SH-SY5Y (cell line): ENCODE results near the gene RAP1GAP2.

Experiments used
- GATA2 ChIP-seq: IDR thresholded peaks from 2 replicates; pipeline ENCODE4 v1.6.1; 2011; ENCODE audit warnings: mild to moderate bottlenecking, low read depth, low read length
- GATA3 ChIP-seq: IDR thresholded peaks from 2 replicates; pipeline ENCODE4 v1.6.1; 2011; ENCODE audit warnings: low read depth, mild to moderate bottlenecking, low read length, moderate library complexity

RAP1GAP2 gene

GRCh38 chr17:2943981-2944380 is 147.7 kb downstream of the RAP1GAP2 start:
- TF ChIP-seq GATA2, result no peak
- no peak for TF ChIP-seq GATA3

GRCh38 chr17:2945299-2945698 is 149.1 kb downstream of the RAP1GAP2 start:
- TF ChIP-seq GATA2 (no peak), GATA3 (no peak)

- no peak for TF ChIP-seq GATA3
- no peak for TF ChIP-seq GATA2
Observed at GRCh38 chr17:2946144-2946543, 149.9 kb downstream of the RAP1GAP2 start.

GRCh38 chr17:2947588-2947950 is 151.3 kb downstream of the RAP1GAP2 start:
- TF ChIP-seq GATA3 (no peak), GATA2 (no peak)

GRCh38 chr17:2947996-2948550 is 151.8 kb downstream of the RAP1GAP2 start:
- no peak for TF ChIP-seq GATA2

- TF ChIP-seq GATA3, result no peak
- no peak for TF ChIP-seq GATA2
Observed at GRCh38 chr17:2948721-2949468, 152.7 kb downstream of the RAP1GAP2 start.

- TF ChIP-seq GATA3, result no peak
- TF ChIP-seq GATA2, result no peak
Observed at GRCh38 chr17:2949469-2950044, 153.3 kb downstream of the RAP1GAP2 start.

- TF ChIP-seq GATA3 (no peak), GATA2 (no peak)
Observed at GRCh38 chr17:2950846-2951245, 154.6 kb downstream of the RAP1GAP2 start.

- TF ChIP-seq GATA2 (peak; percentile 87), GATA3 (peak; percentile 65)
Observed at GRCh38 chr17:2952174-2952845, 156.1 kb downstream of the RAP1GAP2 start.

GRCh38 chr17:2954898-2955445 is 158.7 kb downstream of the RAP1GAP2 start:
- TF ChIP-seq GATA3 (no peak), GATA2 (no peak)

- no peak for TF ChIP-seq GATA3
- TF ChIP-seq GATA2, result no peak
Observed at GRCh38 chr17:2955931-2956582, 159.8 kb downstream of the RAP1GAP2 start.

- TF ChIP-seq GATA2 (no peak), GATA3 (no peak)
Observed at GRCh38 chr17:2957631-2958286, 161.5 kb downstream of the RAP1GAP2 start.

GRCh38 chr17:2958706-2959222 is 162.5 kb downstream of the RAP1GAP2 start:
- TF ChIP-seq GATA2, result no peak
- TF ChIP-seq GATA3, result no peak
